D721Med (cell line): Measurements from ENCODE around the gene SBF2.
"Not testable (repeated sequence)": the region's sequence is repeated elsewhere in the genome, so short reads cannot be mapped to it uniquely, and the experiment has no call there.

Experiments
- DNase-seq: peaks from one replicate; pipeline ENCODE4 v3.0.0; 2011; ENCODE audit warnings: low spot score; ENCODE audit not compliant: insufficient read length
- FAIRE-seq: peaks from 2 replicates; lab custom pipeline; 2011; peaks lifted over from hg19 to GRCh38; lab: Jason Lieb, UNC
- CTCF ChIP-seq: IDR thresholded peaks from 2 replicates; pipeline ENCODE4 v1.5.1; 2012; ENCODE audit warnings: mild to moderate bottlenecking, control low read depth; ENCODE audit not compliant: insufficient read depth; ENCODE audit errors: missing control alignments

Gene SBF2

GRCh38 chr11:9903579-9903978, 390.4 kb downstream of the SBF2 start:
- TF ChIP-seq CTCF, result no peak
- no peak for DNase-seq
- FAIRE-seq, result no peak

DNA sequence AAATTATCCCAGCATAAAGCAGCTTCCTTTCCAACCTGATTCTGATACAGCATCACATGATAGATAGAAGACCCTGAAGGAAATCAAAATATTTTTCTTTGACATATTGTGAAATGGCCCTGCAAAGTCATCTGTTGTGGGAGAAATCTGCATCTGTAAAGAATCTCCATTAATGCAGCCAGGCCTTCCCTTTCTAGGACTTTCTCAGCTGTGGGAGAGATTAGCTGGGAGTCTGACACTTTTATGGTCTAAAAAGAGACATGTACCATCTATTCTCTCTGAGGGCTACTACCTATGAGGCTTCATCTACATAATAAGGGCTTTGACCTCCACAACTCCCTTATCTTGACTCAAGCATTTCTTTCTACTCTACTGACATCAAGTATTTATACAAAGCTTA, 392.1 kb downstream of the SBF2 start:
- FAIRE-seq (no peak), DNase-seq (no peak)
- TF ChIP-seq CTCF, result no peak

- FAIRE-seq, DNase-seq: not testable (repeated sequence)
Observed at GRCh38 chr11:9900253-9900652, 393.8 kb downstream of the SBF2 start.

DNA sequence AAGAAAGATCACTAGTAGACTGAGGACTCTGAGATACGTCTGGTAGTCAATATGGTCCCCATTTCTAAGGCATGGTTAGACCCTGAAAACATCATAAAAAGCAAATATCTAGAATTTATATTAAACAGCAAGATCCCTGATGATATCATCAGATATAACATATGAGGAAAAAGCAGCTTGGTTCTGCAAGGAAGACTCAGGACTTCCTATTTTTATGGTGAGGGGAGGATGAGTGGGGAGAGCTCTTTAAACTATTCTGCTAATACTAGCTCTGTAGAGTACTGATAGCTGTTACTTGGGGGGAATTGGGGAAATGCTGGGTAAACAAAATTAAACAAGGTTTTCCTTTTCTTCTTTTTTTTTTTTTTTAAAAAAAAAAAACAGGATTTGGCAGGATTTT, 394.3 kb downstream of the SBF2 start:
- DNase-seq, result no peak
- no peak for TF ChIP-seq CTCF
- no peak for FAIRE-seq

DNA sequence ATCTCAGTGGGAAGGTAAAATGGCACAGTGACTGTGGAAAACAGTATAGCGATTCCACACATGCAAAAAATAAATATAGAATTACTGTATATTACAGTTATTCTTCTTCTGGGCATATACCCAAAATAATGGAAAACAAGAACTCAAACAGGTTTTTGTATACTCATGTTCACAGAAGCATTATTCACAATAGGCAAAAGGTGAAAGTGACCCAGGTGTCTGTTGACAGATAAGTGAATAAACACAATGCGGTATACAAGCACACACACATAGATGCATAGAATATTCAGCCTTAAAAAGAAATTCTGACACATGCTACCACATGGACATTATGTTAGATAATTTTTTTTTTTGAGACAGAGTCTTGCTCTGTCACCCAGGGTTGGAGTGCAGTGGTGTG, 397.1 kb downstream of the SBF2 start:
- no peak for DNase-seq
- TF ChIP-seq CTCF, result no peak
- FAIRE-seq, result no peak

DNA sequence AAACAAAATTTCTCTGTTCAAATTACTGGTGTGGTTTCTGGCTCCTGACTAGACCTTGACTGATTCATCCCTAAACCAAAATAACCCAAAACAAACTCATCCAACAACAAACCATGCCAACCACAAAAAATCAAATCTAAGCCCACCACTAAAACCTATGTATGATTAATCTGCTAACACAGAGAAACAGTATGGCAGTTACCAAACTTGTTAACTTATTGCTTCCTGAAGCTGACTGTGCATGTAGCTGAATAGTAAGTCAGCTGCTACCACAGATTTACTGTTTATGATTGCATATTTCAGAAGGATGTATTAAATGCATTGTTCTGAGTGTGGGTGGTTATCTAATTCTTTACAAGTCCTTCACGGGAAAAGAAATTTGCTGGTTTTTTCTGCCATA, 399.0 kb downstream of the SBF2 start:
- FAIRE-seq (no peak), DNase-seq (no peak)
- TF ChIP-seq CTCF, result no peak

DNA sequence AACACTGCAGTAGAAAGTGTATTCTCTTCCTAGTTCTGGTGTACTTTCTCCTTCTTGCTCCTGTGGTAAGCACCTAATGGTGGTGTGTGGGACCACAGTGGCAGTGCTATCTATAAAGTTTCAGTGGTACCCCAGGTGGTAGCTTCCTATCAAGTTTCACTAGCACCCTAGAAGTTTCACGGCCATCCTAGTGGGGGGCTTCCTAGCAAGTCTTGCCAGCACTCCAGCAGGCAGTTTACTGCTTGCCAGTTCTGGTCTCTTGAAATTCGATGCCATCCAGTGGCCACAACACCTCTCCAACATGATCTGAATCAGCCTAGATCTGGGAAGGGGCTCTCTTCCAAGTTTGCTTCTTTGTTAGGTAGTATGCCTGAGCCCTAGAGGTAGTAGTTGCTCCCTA, 400.5 kb downstream of the SBF2 start:
- FAIRE-seq (no peak), DNase-seq (no peak)
- no peak for TF ChIP-seq CTCF

DNA sequence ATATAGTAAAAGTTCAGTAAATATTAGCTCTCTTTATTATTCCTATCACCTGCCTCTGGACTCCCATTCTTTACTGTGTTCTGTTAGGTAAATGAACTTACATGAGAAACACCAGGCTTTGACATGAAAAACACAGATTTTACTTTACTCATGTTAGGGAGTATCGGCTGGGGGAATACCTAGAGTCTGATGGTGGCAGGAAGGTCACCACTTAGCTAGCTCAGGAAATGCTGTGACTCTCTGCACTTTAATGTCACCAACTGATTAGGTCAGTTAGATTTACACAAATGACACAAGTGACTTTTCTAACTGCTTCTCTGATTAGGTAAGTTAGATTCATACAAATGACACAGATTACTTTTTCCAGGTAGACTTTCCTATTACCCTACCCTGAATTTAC, 405.1 kb downstream of the SBF2 start:
- no peak for TF ChIP-seq CTCF
- DNase-seq (no peak), FAIRE-seq (no peak)
